Measurements from ENCODE around the gene SESN2.

GRCh38 chr1:28239004-28239403 is 20.3 kb upstream of the SESN2 start:
- TF ChIP-seq EZH2 (IDR thresholded peaks at IDR 0.05; ENCODE audit: low read length, unreplicated experiment) (no peak), CTCF (conservative IDR thresholded peaks at IDR 0.05; ENCODE audit: low read depth, low read length) (no peak)
